GM23338 (cell line): ENCODE data around the gene LHX8. TPM values are rescaled to one million over a fixed set of nuclear protein-coding genes. Genes with fewer than 3 reads are reported as not detected.

ENCODE experiments used
- ATAC-seq: fragments of 200-7000 bp; cut with Tn5 transposase; 3 replicates; pipeline ENCODE4 v1.9.1; 2020
- DNase-seq: peaks from one replicate; pipeline ENCODE4 v3.0.0-alpha.2; 2015; ENCODE audit warnings: low spot score
- H2AFZ ChIP-seq: fragments of 200-600 bp; sonication (generic); 2 replicates; pipeline ENCODE4 v1.8.0; 2016; ENCODE audit warnings: antibody characterized with exemption, mild to moderate bottlenecking, moderate library complexity
- H3F3A ChIP-seq: fragments of 200-600 bp; sonication (generic); replicated peaks from 2 replicates; pipeline ENCODE4 v1.8.0; 2017; ENCODE audit warnings: antibody characterized with exemption, mixed run types, low read depth
- H3K27ac ChIP-seq: fragments of 200-600 bp; sonication (generic); 2 replicates; pipeline ENCODE4 v1.6.1; 2016; ENCODE audit warnings: low read depth
- H3K27me3 ChIP-seq: fragments of 200-600 bp; sonication (generic); 2 replicates; pipeline ENCODE4 v1.8.0; 2016; ENCODE audit warnings: mild to moderate bottlenecking, mixed run types, moderate library complexity; ENCODE audit not compliant: insufficient read depth
- H3K36me3 ChIP-seq: fragments of 200-600 bp; sonication (generic); 2 replicates; pipeline ENCODE4 v1.8.0; 2016; ENCODE audit warnings: mild to moderate bottlenecking; ENCODE audit not compliant: insufficient read depth
- H3K4me1 ChIP-seq: fragments of 200-600 bp; sonication (generic); 2 replicates; pipeline ENCODE4 v1.8.0; 2016; ENCODE audit warnings: mild to moderate bottlenecking, moderate library complexity; ENCODE audit not compliant: insufficient read depth
- H3K4me2 ChIP-seq: fragments of 200-600 bp; sonication (generic); 2 replicates; pipeline ENCODE4 v1.7.1; 2017; ENCODE audit warnings: mixed run types
- H3K4me3 ChIP-seq: fragments of 200-600 bp; sonication (generic); 2 replicates; pipeline ENCODE4 v1.6.1; 2016; ENCODE audit warnings: mixed run types
- H3K79me2 ChIP-seq: fragments of 200-600 bp; sonication (generic); replicated peaks from 2 replicates; pipeline ENCODE4 v1.8.0; 2017; ENCODE audit warnings: mild to moderate bottlenecking; ENCODE audit not compliant: insufficient read depth
- H3K9me2 ChIP-seq: fragments of 200-600 bp; sonication (generic); 2 replicates; pipeline ENCODE4 v1.8.0; 2017; ENCODE audit not compliant: insufficient read depth
- H4K20me1 ChIP-seq: fragments of 200-600 bp; sonication (generic); replicated peaks from 2 replicates; pipeline ENCODE4 v1.8.0; 2017; ENCODE audit warnings: mild to moderate bottlenecking; ENCODE audit not compliant: insufficient read depth
- H3K27ac Mint-ChIP-seq: 2 replicates; pipeline ENCODE4 v1.8.0; 2020; ENCODE audit warnings: inconsistent platforms, mild to moderate bottlenecking, moderate library complexity, mixed read lengths
- H3K27me3 Mint-ChIP-seq: 3 replicates; pipeline ENCODE4 v1.8.0; 2022; ENCODE audit warnings: low read depth, mild to moderate bottlenecking, moderate library complexity, mixed read lengths, inconsistent platforms; ENCODE audit not compliant: insufficient read depth, poor library complexity
- H3K36me3 Mint-ChIP-seq: 3 replicates; pipeline ENCODE4 v1.8.0; 2021; ENCODE audit warnings: low read depth, mild to moderate bottlenecking, inconsistent platforms, moderate library complexity, mixed read lengths
- H3K4me1 Mint-ChIP-seq: 3 replicates; pipeline ENCODE4 v1.8.0; 2020; ENCODE audit warnings: mild to moderate bottlenecking, inconsistent platforms, mixed read lengths
- H3K4me3 Mint-ChIP-seq: 3 replicates; pipeline ENCODE4 v1.8.0; 2021; ENCODE audit warnings: moderate library complexity, mild to moderate bottlenecking, inconsistent platforms, mixed read lengths
- H3K9me3 Mint-ChIP-seq: 3 replicates; pipeline ENCODE4 v1.8.0; 2020; ENCODE audit warnings: moderate library complexity, mild to moderate bottlenecking, inconsistent platforms, mixed read lengths
- CREB1 ChIP-seq: fragments of 250-450 bp; sonication (Bioruptor Pico); IDR thresholded peaks from 2 replicates; pipeline ENCODE4 v1.5.0; 2020; ENCODE audit warnings: low read depth, mild to moderate bottlenecking, moderate library complexity
- EZH2 ChIP-seq: fragments of 200-600 bp; sonication (generic); IDR thresholded peaks from one replicate; pipeline ENCODE4 v1.8.0; 2017; ENCODE audit warnings: antibody characterized with exemption, mild to moderate bottlenecking, low read depth; ENCODE audit not compliant: unreplicated experiment
- EZH2phosphoT487 ChIP-seq: fragments of 200-600 bp; sonication (generic); IDR thresholded peaks from one replicate; pipeline ENCODE4 v1.8.1; 2018; ENCODE audit warnings: antibody characterized with exemption; ENCODE audit not compliant: unreplicated experiment
- JUNB ChIP-seq: IDR thresholded peaks from one replicate; pipeline ENCODE4 v1.6.1; 2016; ENCODE audit warnings: antibody characterized with exemption; ENCODE audit not compliant: unreplicated experiment
- NANOG ChIP-seq: IDR thresholded peaks from 2 replicates; pipeline ENCODE4 v1.6.1; 2016; ENCODE audit warnings: antibody characterized with exemption, borderline replicate concordance
- STAT1 ChIP-seq: IDR thresholded peaks from one replicate; pipeline ENCODE4 v1.6.1; 2016; ENCODE audit warnings: antibody characterized with exemption; ENCODE audit not compliant: unreplicated experiment
- ZNF114 ChIP-seq: fragments of 250-450 bp; sonication (Bioruptor Pico); IDR thresholded peaks from 2 replicates; pipeline ENCODE4 v1.5.0; 2020; ENCODE audit warnings: mild to moderate bottlenecking, moderate library complexity
- polyA plus RNA-seq: library from polyadenylated mRNA; unstranded; fragments of >200 nt; fragmentation: Nextera tagmentation; extraction: Ambion mirVana; gene quantifications from 2 replicates; pipeline ENCODE4 v1.2.1, GENCODE V29; 2016
- total RNA-seq: library from RNA; depleted of rRNA; stranded (reverse); fragments of >200 nt; shearing (Covaris generic); gene quantifications from 2 replicates; pipeline ENCODE4 v1.2.3, GENCODE V29; 2014
- TF ChIP-seq, protein P1 (sequence below): fragments of 250-450 bp; sonication (Bioruptor Pico); IDR thresholded peaks from 2 replicates; pipeline ENCODE4 v1.5.0; 2020; ENCODE audit warnings: mild to moderate bottlenecking, moderate library complexity
- TF ChIP-seq, protein P2 (sequence below): IDR thresholded peaks from 2 replicates; pipeline ENCODE4 v1.6.1; 2016; ENCODE audit warnings: antibody characterized with exemption
- TF ChIP-seq, protein P3 (sequence below): IDR thresholded peaks from one replicate; pipeline ENCODE4 v1.6.1; 2018; ENCODE audit warnings: antibody characterized with exemption; ENCODE audit not compliant: unreplicated experiment

LHX8 gene
- total and polyA plus RNA-seq, 2 experiments from 2014 or later, result 0.68 to 0.73 TPM

DNA sequence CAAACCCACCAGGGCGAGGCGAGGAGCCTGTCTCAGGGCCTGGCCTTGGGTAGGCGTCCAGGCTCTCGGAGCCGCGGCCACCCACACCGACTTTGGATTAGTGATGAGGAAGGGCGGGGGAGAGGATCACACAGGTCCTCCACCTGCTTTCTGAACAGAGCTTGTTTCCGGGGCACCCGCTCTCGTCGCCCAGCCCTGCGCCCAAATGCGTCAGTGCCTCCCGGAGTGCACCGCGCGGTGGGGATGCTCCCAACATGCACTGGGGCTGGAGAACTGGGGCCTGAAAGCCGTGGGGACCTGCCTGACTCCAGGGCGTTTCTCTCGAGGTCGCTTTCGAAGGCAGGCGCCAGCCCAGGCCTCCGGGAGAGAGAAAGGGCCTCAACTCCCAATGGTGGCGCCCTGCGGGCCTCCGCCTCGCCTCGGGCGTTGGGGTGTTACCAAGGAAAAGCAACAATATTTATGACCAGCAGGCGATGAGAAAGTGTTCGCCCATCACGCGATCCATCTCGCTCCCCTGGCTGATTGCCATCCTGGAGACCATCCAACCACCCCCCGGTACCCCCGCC lies 8.9 kb upstream of the LHX8 start:
- H2AFZ ChIP-seq, result no peak overlapping the region
- TF ChIP-seq NANOG (no peak), ZNF114 (CRISPR knock-in tag) (no peak), STAT1 (no peak), JUNB (no peak), EZH2 (no peak), EZH2phosphoT487 (no peak), CREB1 (CRISPR knock-in tag) (no peak)
- TF ChIP-seq, protein P1, sequence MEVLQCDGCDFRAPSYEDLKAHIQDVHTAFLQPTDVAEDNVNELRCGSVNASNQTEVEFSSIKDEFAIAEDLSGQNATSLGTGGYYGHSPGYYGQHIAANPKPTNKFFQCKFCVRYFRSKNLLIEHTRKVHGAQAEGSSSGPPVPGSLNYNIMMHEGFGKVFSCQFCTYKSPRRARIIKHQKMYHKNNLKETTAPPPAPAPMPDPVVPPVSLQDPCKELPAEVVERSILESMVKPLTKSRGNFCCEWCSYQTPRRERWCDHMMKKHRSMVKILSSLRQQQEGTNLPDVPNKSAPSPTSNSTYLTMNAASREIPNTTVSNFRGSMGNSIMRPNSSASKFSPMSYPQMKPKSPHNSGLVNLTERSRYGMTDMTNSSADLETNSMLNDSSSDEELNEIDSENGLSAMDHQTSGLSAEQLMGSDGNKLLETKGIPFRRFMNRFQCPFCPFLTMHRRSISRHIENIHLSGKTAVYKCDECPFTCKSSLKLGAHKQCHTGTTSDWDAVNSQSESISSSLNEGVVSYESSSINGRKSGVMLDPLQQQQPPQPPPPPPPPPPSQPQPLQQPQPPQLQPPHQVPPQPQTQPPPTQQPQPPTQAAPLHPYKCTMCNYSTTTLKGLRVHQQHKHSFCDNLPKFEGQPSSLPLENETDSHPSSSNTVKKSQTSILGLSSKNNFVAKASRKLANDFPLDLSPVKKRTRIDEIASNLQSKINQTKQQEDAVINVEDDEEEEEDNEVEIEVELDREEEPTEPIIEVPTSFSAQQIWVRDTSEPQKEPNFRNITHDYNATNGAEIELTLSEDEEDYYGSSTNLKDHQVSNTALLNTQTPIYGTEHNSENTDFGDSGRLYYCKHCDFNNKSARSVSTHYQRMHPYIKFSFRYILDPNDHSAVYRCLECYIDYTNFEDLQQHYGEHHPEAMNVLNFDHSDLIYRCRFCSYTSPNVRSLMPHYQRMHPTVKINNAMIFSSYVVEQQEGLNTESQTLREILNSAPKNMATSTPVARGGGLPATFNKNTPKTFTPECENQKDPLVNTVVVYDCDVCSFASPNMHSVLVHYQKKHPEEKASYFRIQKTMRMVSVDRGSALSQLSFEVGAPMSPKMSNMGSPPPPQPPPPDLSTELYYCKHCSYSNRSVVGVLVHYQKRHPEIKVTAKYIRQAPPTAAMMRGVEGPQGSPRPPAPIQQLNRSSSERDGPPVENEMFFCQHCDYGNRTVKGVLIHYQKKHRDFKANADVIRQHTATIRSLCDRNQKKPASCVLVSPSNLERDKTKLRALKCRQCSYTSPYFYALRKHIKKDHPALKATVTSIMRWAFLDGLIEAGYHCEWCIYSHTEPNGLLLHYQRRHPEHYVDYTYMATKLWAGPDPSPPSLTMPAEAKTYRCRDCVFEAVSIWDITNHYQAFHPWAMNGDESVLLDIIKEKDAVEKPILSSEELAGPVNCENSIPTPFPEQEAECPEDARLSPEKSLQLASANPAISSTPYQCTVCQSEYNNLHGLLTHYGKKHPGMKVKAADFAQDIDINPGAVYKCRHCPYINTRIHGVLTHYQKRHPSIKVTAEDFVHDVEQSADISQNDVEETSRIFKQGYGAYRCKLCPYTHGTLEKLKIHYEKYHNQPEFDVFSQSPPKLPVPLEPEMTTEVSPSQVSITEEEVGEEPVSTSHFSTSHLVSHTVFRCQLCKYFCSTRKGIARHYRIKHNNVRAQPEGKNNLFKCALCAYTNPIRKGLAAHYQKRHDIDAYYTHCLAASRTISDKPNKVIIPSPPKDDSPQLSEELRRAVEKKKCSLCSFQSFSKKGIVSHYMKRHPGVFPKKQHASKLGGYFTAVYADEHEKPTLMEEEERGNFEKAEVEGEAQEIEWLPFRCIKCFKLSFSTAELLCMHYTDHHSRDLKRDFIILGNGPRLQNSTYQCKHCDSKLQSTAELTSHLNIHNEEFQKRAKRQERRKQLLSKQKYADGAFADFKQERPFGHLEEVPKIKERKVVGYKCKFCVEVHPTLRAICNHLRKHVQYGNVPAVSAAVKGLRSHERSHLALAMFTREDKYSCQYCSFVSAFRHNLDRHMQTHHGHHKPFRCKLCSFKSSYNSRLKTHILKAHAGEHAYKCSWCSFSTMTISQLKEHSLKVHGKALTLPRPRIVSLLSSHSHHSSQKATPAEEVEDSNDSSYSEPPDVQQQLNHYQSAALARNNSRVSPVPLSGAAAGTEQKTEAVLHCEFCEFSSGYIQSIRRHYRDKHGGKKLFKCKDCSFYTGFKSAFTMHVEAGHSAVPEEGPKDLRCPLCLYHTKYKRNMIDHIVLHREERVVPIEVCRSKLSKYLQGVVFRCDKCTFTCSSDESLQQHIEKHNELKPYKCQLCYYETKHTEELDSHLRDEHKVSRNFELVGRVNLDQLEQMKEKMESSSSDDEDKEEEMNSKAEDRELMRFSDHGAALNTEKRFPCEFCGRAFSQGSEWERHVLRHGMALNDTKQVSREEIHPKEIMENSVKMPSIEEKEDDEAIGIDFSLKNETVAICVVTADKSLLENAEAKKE (CRISPR knock-in tag), result no peak
- TF ChIP-seq, protein P2, sequence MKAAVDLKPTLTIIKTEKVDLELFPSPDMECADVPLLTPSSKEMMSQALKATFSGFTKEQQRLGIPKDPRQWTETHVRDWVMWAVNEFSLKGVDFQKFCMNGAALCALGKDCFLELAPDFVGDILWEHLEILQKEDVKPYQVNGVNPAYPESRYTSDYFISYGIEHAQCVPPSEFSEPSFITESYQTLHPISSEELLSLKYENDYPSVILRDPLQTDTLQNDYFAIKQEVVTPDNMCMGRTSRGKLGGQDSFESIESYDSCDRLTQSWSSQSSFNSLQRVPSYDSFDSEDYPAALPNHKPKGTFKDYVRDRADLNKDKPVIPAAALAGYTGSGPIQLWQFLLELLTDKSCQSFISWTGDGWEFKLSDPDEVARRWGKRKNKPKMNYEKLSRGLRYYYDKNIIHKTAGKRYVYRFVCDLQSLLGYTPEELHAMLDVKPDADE, result no peak
- TF ChIP-seq, protein P3, sequence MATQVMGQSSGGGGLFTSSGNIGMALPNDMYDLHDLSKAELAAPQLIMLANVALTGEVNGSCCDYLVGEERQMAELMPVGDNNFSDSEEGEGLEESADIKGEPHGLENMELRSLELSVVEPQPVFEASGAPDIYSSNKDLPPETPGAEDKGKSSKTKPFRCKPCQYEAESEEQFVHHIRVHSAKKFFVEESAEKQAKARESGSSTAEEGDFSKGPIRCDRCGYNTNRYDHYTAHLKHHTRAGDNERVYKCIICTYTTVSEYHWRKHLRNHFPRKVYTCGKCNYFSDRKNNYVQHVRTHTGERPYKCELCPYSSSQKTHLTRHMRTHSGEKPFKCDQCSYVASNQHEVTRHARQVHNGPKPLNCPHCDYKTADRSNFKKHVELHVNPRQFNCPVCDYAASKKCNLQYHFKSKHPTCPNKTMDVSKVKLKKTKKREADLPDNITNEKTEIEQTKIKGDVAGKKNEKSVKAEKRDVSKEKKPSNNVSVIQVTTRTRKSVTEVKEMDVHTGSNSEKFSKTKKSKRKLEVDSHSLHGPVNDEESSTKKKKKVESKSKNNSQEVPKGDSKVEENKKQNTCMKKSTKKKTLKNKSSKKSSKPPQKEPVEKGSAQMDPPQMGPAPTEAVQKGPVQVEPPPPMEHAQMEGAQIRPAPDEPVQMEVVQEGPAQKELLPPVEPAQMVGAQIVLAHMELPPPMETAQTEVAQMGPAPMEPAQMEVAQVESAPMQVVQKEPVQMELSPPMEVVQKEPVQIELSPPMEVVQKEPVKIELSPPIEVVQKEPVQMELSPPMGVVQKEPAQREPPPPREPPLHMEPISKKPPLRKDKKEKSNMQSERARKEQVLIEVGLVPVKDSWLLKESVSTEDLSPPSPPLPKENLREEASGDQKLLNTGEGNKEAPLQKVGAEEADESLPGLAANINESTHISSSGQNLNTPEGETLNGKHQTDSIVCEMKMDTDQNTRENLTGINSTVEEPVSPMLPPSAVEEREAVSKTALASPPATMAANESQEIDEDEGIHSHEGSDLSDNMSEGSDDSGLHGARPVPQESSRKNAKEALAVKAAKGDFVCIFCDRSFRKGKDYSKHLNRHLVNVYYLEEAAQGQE, result no peak
- H3K9me2 ChIP-seq, result no peaks in the 10 kb centered on the region; the same call in 1 of the 2 replicates
- Mint-ChIP-seq H3K27me3 (peaks cover 40% of the 10 kb centered on the region), H3K4me3 (no peak overlapping the region), H3K9me3 (0 out of 3 replicates have a peak, but pooled peaks cover 2% of the 10 kb centered on the region), H3K27ac (no peak overlapping the region), H3K36me3 (no peaks in the 10 kb centered on the region), H3K4me1 (peaks cover 25% of the 10 kb centered on the region)
- H3K36me3 ChIP-seq, result no peaks in the 10 kb centered on the region
- H3K27ac ChIP-seq, result no peak overlapping the region
- no peaks in the 10 kb centered on the region for H4K20me1 ChIP-seq
- H3K4me1 ChIP-seq, result peaks cover 26% of the 10 kb centered on the region
- no peaks in the 10 kb centered on the region for H3K79me2 ChIP-seq
- no peak overlapping the region for H3K4me2 ChIP-seq
- peaks cover 10% of the 10 kb centered on the region for H3F3A ChIP-seq
- DNase-seq (no peak), ATAC-seq (no peak; the same call in 2 of the 3 replicates)
- peaks cover 44% of the 10 kb centered on the region for H3K27me3 ChIP-seq
- H3K4me3 ChIP-seq, result no peak overlapping the region
